GM10248 (cell line): ENCODE measurements around the gene ADAMTS18.

Experiments
- CTCF ChIA-PET: fragments of 300-600 bp; sonication (Branson Sonifier 250); formaldehyde crosslinking; extraction: SDS; loops from one replicate; lab custom pipeline; 2021; ENCODE audit warnings: antibody characterized with exemption; lab: Yijun Ruan, JAX
- POLR2A ChIA-PET: fragments of 350-650 bp; sonication (Branson Sonifier 250); formaldehyde crosslinking; extraction: SDS; loops from one replicate; lab custom pipeline; 2020; ENCODE audit warnings: antibody characterized with exemption; lab: Yijun Ruan, JAX
- DNase-seq: peaks from one replicate; pipeline ENCODE4 v3.0.0; 2012; ENCODE audit errors: extremely low spot score
- CTCF ChIP-seq: IDR thresholded peaks from 2 replicates; pipeline ENCODE4 v1.5.1; 2012; ENCODE audit warnings: mild to moderate bottlenecking, low read depth; ENCODE audit errors: extremely low read depth, missing control alignments, control extremely low read depth

ADAMTS18 gene

GRCh38 chr16:77435272-77435820 is 512 bp upstream of the ADAMTS18 start:
- DNase-seq, result no peak
- ChIA-PET POLR2A (no interaction called here), CTCF (interaction anchor here (0.9 kb wide), 2 partner anchors 144 to 198 kb away, joined by 3 read pairs; no protein-coding TSS in a partner anchor)
- TF ChIP-seq CTCF, result no peak

- DNase-seq, result no peak
- POLR2A ChIA-PET, result no interaction called here
- TF ChIP-seq CTCF, result no peak
- CTCF ChIA-PET, result no interaction called here
These were observed 758 bp downstream of the ADAMTS18 start for GRCh38 chr16:77434022-77434529.

GRCh38 chr16:77433146-77433545 is 1.7 kb downstream of the ADAMTS18 start:
- POLR2A ChIA-PET, result no interaction called here
- DNase-seq, result no peak
- TF ChIP-seq CTCF, result no peak
- CTCF ChIA-PET, result interaction anchor here (1.0 kb wide), 1 partner anchor 16 kb away, joined by 3 read pairs; no protein-coding TSS in a partner anchor

GRCh38 chr16:77432264-77432663 is 2.6 kb downstream of the ADAMTS18 start:
- ChIA-PET POLR2A (no interaction called here), CTCF (interaction anchor here (1.0 kb wide), 1 partner anchor 15 kb away, joined by 3 read pairs; no protein-coding TSS in a partner anchor)
- DNase-seq, result no peak
- no peak for TF ChIP-seq CTCF

- no peak for DNase-seq
- no peak for TF ChIP-seq CTCF
- CTCF ChIA-PET, result interaction anchor here (1.0 kb wide), 1 partner anchor 15 kb away, joined by 3 read pairs; no protein-coding TSS in a partner anchor
- POLR2A ChIA-PET, result no interaction called here
These were observed 3.8 kb downstream of the ADAMTS18 start for GRCh38 chr16:77430787-77431585.

GRCh38 chr16:77430360-77430759 is 4.5 kb downstream of the ADAMTS18 start:
- TF ChIP-seq CTCF, result no peak
- CTCF ChIA-PET, result no interaction called here
- POLR2A ChIA-PET, result no interaction called here
- no peak for DNase-seq
